ENCODE data around the gene CALM1.
A peak's percentile ranks its signal among the peaks of the same experiment; 100 is the strongest.

The CALM1 gene

DNA sequence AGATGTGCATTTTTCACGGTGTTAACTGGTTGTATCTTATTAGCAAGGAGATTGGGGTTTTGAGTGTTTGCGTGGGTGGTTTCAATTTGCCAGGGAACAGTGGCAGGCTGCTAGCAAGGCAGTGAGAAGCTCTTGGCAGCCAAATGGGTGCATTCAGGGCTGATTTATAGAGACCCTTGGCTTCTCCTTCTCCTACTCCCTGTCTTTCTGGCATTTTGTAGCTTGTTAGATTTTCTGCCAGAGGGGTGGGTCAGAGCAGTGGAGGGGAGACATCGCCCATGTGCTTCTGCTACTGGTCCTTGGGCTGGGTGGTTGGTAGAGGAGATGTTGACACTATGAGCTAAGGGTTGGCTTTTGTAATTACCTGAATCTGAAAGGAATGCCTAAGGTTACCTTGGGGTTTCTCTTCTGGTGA lies 9.6 kb downstream of the CALM1 start:
- DNase-seq (ENCODE audit: low read depth), result no peak
- TF ChIP-seq, protein P1, sequence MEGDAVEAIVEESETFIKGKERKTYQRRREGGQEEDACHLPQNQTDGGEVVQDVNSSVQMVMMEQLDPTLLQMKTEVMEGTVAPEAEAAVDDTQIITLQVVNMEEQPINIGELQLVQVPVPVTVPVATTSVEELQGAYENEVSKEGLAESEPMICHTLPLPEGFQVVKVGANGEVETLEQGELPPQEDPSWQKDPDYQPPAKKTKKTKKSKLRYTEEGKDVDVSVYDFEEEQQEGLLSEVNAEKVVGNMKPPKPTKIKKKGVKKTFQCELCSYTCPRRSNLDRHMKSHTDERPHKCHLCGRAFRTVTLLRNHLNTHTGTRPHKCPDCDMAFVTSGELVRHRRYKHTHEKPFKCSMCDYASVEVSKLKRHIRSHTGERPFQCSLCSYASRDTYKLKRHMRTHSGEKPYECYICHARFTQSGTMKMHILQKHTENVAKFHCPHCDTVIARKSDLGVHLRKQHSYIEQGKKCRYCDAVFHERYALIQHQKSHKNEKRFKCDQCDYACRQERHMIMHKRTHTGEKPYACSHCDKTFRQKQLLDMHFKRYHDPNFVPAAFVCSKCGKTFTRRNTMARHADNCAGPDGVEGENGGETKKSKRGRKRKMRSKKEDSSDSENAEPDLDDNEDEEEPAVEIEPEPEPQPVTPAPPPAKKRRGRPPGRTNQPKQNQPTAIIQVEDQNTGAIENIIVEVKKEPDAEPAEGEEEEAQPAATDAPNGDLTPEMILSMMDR (IDR thresholded peaks at IDR 0.05; ENCODE audit: insufficient read depth, low read depth, low read length, missing control alignments), result no peak

GRCh38 chr14:90407230-90407629 lies 10.4 kb downstream of the CALM1 start:
- no peak for DNase-seq (ENCODE audit: low read depth)

More for the DNA sequence above, 9.6 kb downstream of the CALM1 start:
- H3K4me3 ChIP-seq (ENCODE audit: low read length), result no peak overlapping the region

DNA sequence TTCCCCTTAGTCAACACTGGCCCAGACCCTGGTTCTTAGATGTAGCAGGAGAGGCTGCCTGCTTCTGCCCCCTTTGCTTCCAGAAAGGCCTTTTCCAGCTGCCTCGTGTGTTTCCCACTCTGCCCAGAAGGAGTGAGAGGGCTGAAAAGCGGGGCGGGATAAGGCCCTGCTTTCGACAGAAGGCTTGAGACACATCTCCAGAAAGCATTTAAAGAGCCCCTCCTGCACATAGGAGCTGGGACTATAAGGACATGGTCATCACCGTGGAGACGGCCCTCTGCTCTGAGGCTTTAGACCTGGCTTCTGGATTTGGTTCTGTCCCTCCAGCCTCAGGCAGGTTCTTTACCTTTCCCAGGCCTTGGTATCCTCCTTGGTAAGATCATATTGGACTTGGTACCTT lies 11.9 kb downstream of the CALM1 start:
- no peak for DNase-seq (ENCODE audit: low read depth)
- TF ChIP-seq, protein P1 (IDR thresholded peaks at IDR 0.05; ENCODE audit: insufficient read depth, low read depth, low read length, missing control alignments), result no peak
- no peak overlapping the region for H3K4me3 ChIP-seq (ENCODE audit: low read length)

More at GRCh38 chr14:90407230-90407629, 10.4 kb downstream of the CALM1 start:
- H3K4me3 ChIP-seq (ENCODE audit: low read length), result no peak overlapping the region
- TF ChIP-seq, protein P1 (IDR thresholded peaks at IDR 0.05; ENCODE audit: insufficient read depth, low read depth, low read length, missing control alignments), result no peak

DNA sequence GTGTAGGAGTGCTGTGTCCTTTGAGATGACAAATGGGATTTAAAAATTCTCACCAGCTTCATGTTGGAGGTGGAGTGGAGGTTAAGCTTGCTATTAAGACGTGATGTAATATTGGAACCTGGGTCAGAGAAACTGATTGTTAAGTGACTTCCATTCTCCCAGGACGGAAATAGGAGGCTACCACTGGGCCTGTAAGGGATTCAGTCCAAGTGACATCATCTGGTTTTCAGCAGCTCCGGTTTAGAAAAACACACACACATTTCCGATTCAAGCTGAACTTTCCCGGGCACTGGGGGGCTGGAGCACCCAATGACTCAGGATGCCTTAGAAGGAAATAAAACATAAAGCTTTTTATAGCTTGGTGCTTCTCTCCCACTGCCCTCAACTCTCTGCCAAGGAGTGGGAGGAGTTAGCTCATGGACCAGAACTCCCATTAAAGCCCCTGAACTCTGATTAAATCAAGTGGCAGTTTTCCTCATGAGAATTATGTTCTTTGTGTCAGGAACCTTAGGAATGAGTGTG lies 12.4 kb downstream of the CALM1 start:
- DNase-seq (ENCODE audit: low read depth), result peak; percentile 82
- H3K4me3 ChIP-seq (ENCODE audit: low read length), result no peak overlapping the region
- TF ChIP-seq, protein P1 (IDR thresholded peaks at IDR 0.05; ENCODE audit: insufficient read depth, low read depth, low read length, missing control alignments), result no peak

DNA sequence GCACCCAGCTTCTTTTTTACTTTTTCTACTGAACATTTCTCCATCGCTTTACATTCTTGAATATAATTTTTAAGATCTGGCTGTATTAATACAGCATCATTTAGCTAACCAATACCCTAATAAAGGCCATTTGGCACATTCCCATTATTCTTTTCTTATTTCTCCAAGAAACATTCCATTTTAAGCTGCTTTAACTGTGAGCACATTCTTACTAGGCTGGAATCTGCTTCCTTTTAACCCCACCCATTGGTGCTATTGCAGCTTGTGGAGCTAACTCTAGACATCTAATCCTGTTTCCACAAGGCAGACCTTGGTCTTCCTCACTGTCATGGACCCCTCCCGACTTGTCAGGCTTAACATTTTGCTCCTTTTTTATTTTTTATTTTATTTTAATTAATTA lies 15.2 kb downstream of the CALM1 start:
- DNase-seq (ENCODE audit: low read depth), result no peak
- TF ChIP-seq, protein P1 (IDR thresholded peaks at IDR 0.05; ENCODE audit: insufficient read depth, low read depth, low read length, missing control alignments), result no peak
- H3K4me3 ChIP-seq (ENCODE audit: low read length), result no peak overlapping the region

- no peak overlapping the region for H3K4me3 ChIP-seq (ENCODE audit: low read length)
- no peak for DNase-seq (ENCODE audit: low read depth)
- TF ChIP-seq, protein P1 (IDR thresholded peaks at IDR 0.05; ENCODE audit: insufficient read depth, low read depth, low read length, missing control alignments), result no peak
Measured at GRCh38 chr14:90416720-90417119, 19.9 kb downstream of the CALM1 start.

GRCh38 chr14:90418053-90418452 lies 21.2 kb downstream of the CALM1 start:
- no peak overlapping the region for H3K4me3 ChIP-seq (ENCODE audit: low read length)
- TF ChIP-seq, protein P1 (IDR thresholded peaks at IDR 0.05; ENCODE audit: insufficient read depth, low read depth, low read length, missing control alignments), result no peak
- DNase-seq (ENCODE audit: low read depth), result no peak
